IMR-90 (cell line): ENCODE data around the gene PHETA1. TPM values are rescaled to one million over a fixed set of nuclear protein-coding genes. Genes with fewer than 3 reads are reported as not detected.

Experiments used
- ATAC-seq: fragments of 200-7000 bp; cut with Tn5 transposase; 2 replicates; pipeline ENCODE4 v1.9.1; 2020; ENCODE audit warnings: low read depth, mild to moderate bottlenecking, moderate library complexity
- BruUV-seq: library from RNA; stranded (reverse); fragments of 400-500 nt; replicated peaks from 2 replicates; lab custom pipeline; 2021; lab: Mats Ljungman, UMichigan
- CTCF ChIA-PET: fragments of 300-600 bp; formaldehyde crosslinking; extraction: SDS; loops from one replicate; lab custom pipeline; 2021; ENCODE audit warnings: antibody characterized with exemption; lab: Yijun Ruan, JAX
- POLR2A ChIA-PET: fragments of 300-600 bp; sonication (Branson Sonifier 250); formaldehyde crosslinking; loops from one replicate; lab custom pipeline; 2022; ENCODE audit warnings: antibody characterized with exemption; ENCODE audit not compliant: unreplicated experiment; lab: Charles Lee
- DNase-seq: peaks from one replicate; pipeline ENCODE4 v3.0.0; 2013
- H2AFZ ChIP-seq: replicated peaks from 2 replicates; pipeline ENCODE3; 2013; ENCODE audit warnings: low read length, mild to moderate bottlenecking; ENCODE audit not compliant: poor library complexity
- H2AK5ac ChIP-seq: 2 replicates; pipeline ENCODE4 v1.6.1; 2013; ENCODE audit warnings: low read depth, low read length, inconsistent platforms
- H2AK9ac ChIP-seq: replicated peaks from 2 replicates; pipeline ENCODE3; 2013; ENCODE audit warnings: mild to moderate bottlenecking, low read depth, low read length, moderate library complexity; ENCODE audit not compliant: poor library complexity
- H2BK120ac ChIP-seq: 2 replicates; pipeline ENCODE4 v1.6.1; 2013; ENCODE audit warnings: low read depth, low read length, inconsistent platforms
- H2BK15ac ChIP-seq: 3 replicates; pipeline ENCODE4 v1.6.1; 2013; ENCODE audit warnings: low read depth, low read length, inconsistent platforms
- H2BK20ac ChIP-seq: 2 replicates; pipeline ENCODE4 v1.6.1; 2013; ENCODE audit warnings: low read depth, mild to moderate bottlenecking, inconsistent platforms, low read length, moderate library complexity
- H2BK5ac ChIP-seq: 2 replicates; pipeline ENCODE4 v1.6.1; 2013; ENCODE audit warnings: mild to moderate bottlenecking, low read depth, low read length, inconsistent platforms; ENCODE audit not compliant: poor library complexity, severe bottlenecking
- H3K14ac ChIP-seq: replicated peaks from 2 replicates; pipeline ENCODE4 v1.6.1; 2013; ENCODE audit warnings: low read depth, low read length, inconsistent platforms
- H3K18ac ChIP-seq: 2 replicates; pipeline ENCODE4 v1.6.1; 2013; ENCODE audit warnings: low read depth, low read length, control low read depth
- H3K23ac ChIP-seq: 2 replicates; pipeline ENCODE4 v1.6.1; 2013; ENCODE audit warnings: low read depth, low read length, inconsistent platforms
- H3K27ac ChIP-seq: 2 replicates; pipeline ENCODE4 v1.5.1; 2013; ENCODE audit warnings: mild to moderate bottlenecking, control low read depth, low read length; ENCODE audit not compliant: insufficient read depth
- H3K27me3 ChIP-seq: 2 replicates; pipeline ENCODE4 v1.6.1; 2013; ENCODE audit warnings: low read length; ENCODE audit not compliant: control insufficient read depth, insufficient read depth
- H3K36me3 ChIP-seq: 2 replicates; pipeline ENCODE4 v1.6.1; 2013; ENCODE audit warnings: low read length, mixed read lengths; ENCODE audit not compliant: control insufficient read depth, insufficient read depth
- H3K4ac ChIP-seq: 2 replicates; pipeline ENCODE4 v1.6.1; 2013; ENCODE audit warnings: low read depth, low read length, inconsistent platforms
- H3K4me1 ChIP-seq: 2 replicates; pipeline ENCODE4 v1.6.1; 2013; ENCODE audit warnings: low read length, mixed read lengths; ENCODE audit not compliant: control insufficient read depth, insufficient read depth
- H3K4me2 ChIP-seq: 2 replicates; pipeline ENCODE4 v1.6.1; 2013; ENCODE audit warnings: low read depth, mild to moderate bottlenecking, control low read depth, low read length, moderate library complexity
- H3K4me3 ChIP-seq: 2 replicates; pipeline ENCODE4 v1.5.1; 2013; ENCODE audit warnings: low read depth, mild to moderate bottlenecking, control low read depth, low read length, moderate library complexity; ENCODE audit not compliant: insufficient read depth
- H3K56ac ChIP-seq: 2 replicates; pipeline ENCODE4 v1.6.1; 2013; ENCODE audit warnings: low read length, inconsistent platforms; ENCODE audit not compliant: insufficient read depth; ENCODE audit errors: extremely low read depth
- H3K79me1 ChIP-seq, 2 experiments: 2 replicates each; pipeline ENCODE4 v1.6.1; 2013; ENCODE audit warnings: low read length in 2 of 2, inconsistent platforms in 1 of 2, low read depth in 1 of 2
- H3K9ac ChIP-seq: 2 replicates; pipeline ENCODE4 v1.6.1; 2013; ENCODE audit warnings: low read depth, low read length, control low read depth
- H3K9me1 ChIP-seq: 2 replicates; pipeline ENCODE4 v1.6.1; 2013; ENCODE audit warnings: low read length, inconsistent platforms; ENCODE audit not compliant: insufficient read depth
- H3K9me3 ChIP-seq: 2 replicates; pipeline ENCODE4 v1.6.1; 2013; ENCODE audit warnings: low read length; ENCODE audit not compliant: control insufficient read depth, insufficient read depth
- H4K20me1 ChIP-seq: 2 replicates; pipeline ENCODE4 v1.6.1; 2013; ENCODE audit warnings: low read length, inconsistent platforms; ENCODE audit not compliant: insufficient read depth
- H4K5ac ChIP-seq: 2 replicates; pipeline ENCODE4 v1.6.1; 2013; ENCODE audit warnings: mild to moderate bottlenecking, low read depth, low read length, control low read depth
- H4K8ac ChIP-seq, 2 experiments: 2 replicates each; pipeline ENCODE4 v1.6.1; 2013; ENCODE audit warnings: low read depth in 2 of 2, low read length in 2 of 2, control low read depth in 1 of 2, inconsistent platforms in 1 of 2
- H4K91ac ChIP-seq: 2 replicates; pipeline ENCODE4 v1.6.1; 2013; ENCODE audit warnings: low read depth, low read length, inconsistent platforms; ENCODE audit not compliant: insufficient read depth
- BHLHE40 ChIP-seq: fragments of 150-350 bp; IDR thresholded peaks from 2 replicates; pipeline ENCODE4 v1.6.1; 2016; ENCODE audit warnings: mild to moderate bottlenecking, low read depth, low read length
- CEBPB ChIP-seq: IDR thresholded peaks from 2 replicates; pipeline ENCODE4 v1.6.1; 2012; ENCODE audit warnings: low read depth, low read length, improper control_type of control experiment
- CHD1 ChIP-seq: IDR thresholded peaks from 2 replicates; pipeline ENCODE4 v1.6.1; 2012; ENCODE audit warnings: low read depth, low read length, improper control_type of control experiment
- MAFK ChIP-seq: IDR thresholded peaks from 2 replicates; pipeline ENCODE4 v1.6.1; 2012; ENCODE audit warnings: low read depth, low read length, improper control_type of control experiment
- MAZ ChIP-seq: IDR thresholded peaks from 2 replicates; pipeline ENCODE4 v1.6.1; 2012; ENCODE audit warnings: low read depth, mild to moderate bottlenecking, low read length, improper control_type of control experiment, moderate library complexity, borderline replicate concordance
- MXI1 ChIP-seq: IDR thresholded peaks from 2 replicates; pipeline ENCODE4 v1.6.1; 2012; ENCODE audit warnings: low read depth, mild to moderate bottlenecking, low read length, moderate library complexity, borderline replicate concordance
- NFE2L2 ChIP-seq: fragments of 150-350 bp; IDR thresholded peaks from 2 replicates; pipeline ENCODE4 v1.6.1; 2016; ENCODE audit warnings: low read depth, mild to moderate bottlenecking, low read length
- RAD21 ChIP-seq: IDR thresholded peaks from 2 replicates; pipeline ENCODE4 v1.6.1; 2012; ENCODE audit warnings: low read length, improper control_type of control experiment
- RFX5 ChIP-seq: IDR thresholded peaks from 2 replicates; pipeline ENCODE4 v1.8.0; 2012; ENCODE audit warnings: low read depth, mild to moderate bottlenecking, low read length, moderate library complexity
- SMC3 ChIP-seq: fragments of 150-350 bp; IDR thresholded peaks from 2 replicates; pipeline ENCODE4 v1.6.1; 2016; ENCODE audit warnings: low read depth, mild to moderate bottlenecking, antibody characterized with exemption, low read length, moderate library complexity
- WGBS, 2 experiments: methylation state at CpG; one replicate each; pipeline versions ENCODE4 v1.1.5 to v1.1.7; 2013; ENCODE audit warnings: missing lambda C conversion rate in 2 of 2; ENCODE audit not compliant: insufficient read length in 1 of 2; ENCODE audit errors: extremely low coverage in 2 of 2; 5-methylcytosine and 5-hydroxymethylcytosine counted together
- dilution Hi-C: fragments of 300-500 bp; cut with HindIII; formaldehyde crosslinking; loops from one replicate; pipeline ENCODE4 v1.14.3; 2018; ENCODE audit warnings: low sequenced_read_pairs; ENCODE audit not compliant: unreplicated experiment
- in situ Hi-C: fragments of 300-500 bp; cut with MboI; formaldehyde crosslinking; loops from 3 replicates; pipeline ENCODE4 v1.14.3; 2019; ENCODE audit warnings: low sequenced_read_pairs, inconsistent platforms, mixed read lengths
- intact Hi-C: fragments of 100-400 bp; cut with micrococcal nuclease; formaldehyde crosslinking; loops from 2 replicates; pipeline ENCODE4 v1.10.0; 2022
- polyA plus RNA-seq, 3 experiments: library from polyadenylated mRNA; depleted of rRNA; stranded (reverse); fragments of >200 nt; gene quantifications; 2 replicates each; pipeline ENCODE4 v1.2.3, GENCODE V29; 2012; ENCODE audit warnings: low replicate concordance in 1 of 3
- total RNA-seq: library from RNA; depleted of rRNA; stranded (reverse); fragments of >200 nt; gene quantifications from 2 replicates; pipeline ENCODE4 v1.2.3, GENCODE V29; 2012
- TF ChIP-seq, protein P1 (sequence below): fragments of 150-350 bp; IDR thresholded peaks from 2 replicates; pipeline ENCODE4 v1.6.1; 2017; ENCODE audit warnings: mild to moderate bottlenecking, antibody characterized with exemption, low read length, low read depth
- TF ChIP-seq, protein P2 (sequence below): conservative IDR thresholded peaks from 2 replicates; pipeline ENCODE4 v1.5.1; 2012; ENCODE audit warnings: mild to moderate bottlenecking, low read depth, low read length, improper control_type of control experiment

Gene PHETA1
- total and polyA plus RNA-seq, 2 of the 4 experiments (the other 2 are of a cell fraction): 3.2 to 6.6 TPM

DNA sequence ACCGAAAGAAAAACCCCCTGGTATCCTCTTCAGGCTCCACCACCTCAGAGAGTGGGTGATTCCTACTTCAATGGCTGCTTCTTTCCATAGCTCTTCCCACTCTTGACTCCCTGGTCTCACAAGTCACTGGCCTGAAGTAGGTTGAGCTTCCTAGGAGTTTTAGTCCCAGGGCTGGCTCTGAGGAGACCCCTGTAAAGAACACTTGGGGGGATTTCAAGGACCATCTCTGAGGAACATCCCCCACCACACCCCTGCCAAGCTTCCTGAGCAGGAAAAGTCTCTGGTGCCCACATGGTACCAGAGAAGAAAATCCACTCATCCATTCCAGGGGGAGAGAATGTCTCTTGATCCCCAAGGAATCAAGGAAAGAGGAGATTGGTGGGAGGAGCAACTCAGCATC, 25.7 kb downstream of the PHETA1 start:
- Histone ChIP-seq H3K14ac (no peak overlapping the region), H4K91ac (no peak overlapping the region), H2BK120ac (no peak overlapping the region), H3K9ac (no peak overlapping the region), H3K27me3 (peaks cover 8% of the 10 kb centered on the region), H2AK5ac (no peak overlapping the region), H4K8ac (no peak overlapping the region), H3K18ac (no peak overlapping the region), H2BK15ac (no peak overlapping the region), H2BK20ac (no peak overlapping the region), H3K36me3 (no peaks in the 10 kb centered on the region), H3K9me1 (no peaks in the 10 kb centered on the region), H2AK9ac (no peak overlapping the region), H4K5ac (no peak overlapping the region), H2BK5ac (no peak overlapping the region), H3K9me3 (peaks cover 8% of the 10 kb centered on the region), H3K79me1 (no peaks in the 10 kb centered on the region), H3K4me3 (no peak overlapping the region), H3K27ac (no peak overlapping the region), H2AFZ (no peak overlapping the region), H3K4ac (no peak overlapping the region), H4K20me1 (no peaks in the 10 kb centered on the region), H3K4me1 (no peaks in the 10 kb centered on the region), H3K56ac (no peak overlapping the region), H3K4me2 (no peak overlapping the region), H3K23ac (no peak overlapping the region)
- ChIA-PET POLR2A (interaction anchor here (0.6 kb wide), 1 partner anchor 337 kb away, joined by 14 read pairs; no protein-coding TSS in a partner anchor), CTCF (no interaction called here)
- TF ChIP-seq SMC3 (no peak), MAZ (no peak), MXI1 (no peak), NFE2L2 (no peak), RFX5 (no peak), RAD21 (no peak), BHLHE40 (no peak), CEBPB (no peak), CHD1 (no peak), MAFK (no peak)
- TF ChIP-seq, protein P1, sequence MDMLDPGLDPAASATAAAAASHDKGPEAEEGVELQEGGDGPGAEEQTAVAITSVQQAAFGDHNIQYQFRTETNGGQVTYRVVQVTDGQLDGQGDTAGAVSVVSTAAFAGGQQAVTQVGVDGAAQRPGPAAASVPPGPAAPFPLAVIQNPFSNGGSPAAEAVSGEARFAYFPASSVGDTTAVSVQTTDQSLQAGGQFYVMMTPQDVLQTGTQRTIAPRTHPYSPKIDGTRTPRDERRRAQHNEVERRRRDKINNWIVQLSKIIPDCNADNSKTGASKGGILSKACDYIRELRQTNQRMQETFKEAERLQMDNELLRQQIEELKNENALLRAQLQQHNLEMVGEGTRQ: no peak
- TF ChIP-seq, protein P2, sequence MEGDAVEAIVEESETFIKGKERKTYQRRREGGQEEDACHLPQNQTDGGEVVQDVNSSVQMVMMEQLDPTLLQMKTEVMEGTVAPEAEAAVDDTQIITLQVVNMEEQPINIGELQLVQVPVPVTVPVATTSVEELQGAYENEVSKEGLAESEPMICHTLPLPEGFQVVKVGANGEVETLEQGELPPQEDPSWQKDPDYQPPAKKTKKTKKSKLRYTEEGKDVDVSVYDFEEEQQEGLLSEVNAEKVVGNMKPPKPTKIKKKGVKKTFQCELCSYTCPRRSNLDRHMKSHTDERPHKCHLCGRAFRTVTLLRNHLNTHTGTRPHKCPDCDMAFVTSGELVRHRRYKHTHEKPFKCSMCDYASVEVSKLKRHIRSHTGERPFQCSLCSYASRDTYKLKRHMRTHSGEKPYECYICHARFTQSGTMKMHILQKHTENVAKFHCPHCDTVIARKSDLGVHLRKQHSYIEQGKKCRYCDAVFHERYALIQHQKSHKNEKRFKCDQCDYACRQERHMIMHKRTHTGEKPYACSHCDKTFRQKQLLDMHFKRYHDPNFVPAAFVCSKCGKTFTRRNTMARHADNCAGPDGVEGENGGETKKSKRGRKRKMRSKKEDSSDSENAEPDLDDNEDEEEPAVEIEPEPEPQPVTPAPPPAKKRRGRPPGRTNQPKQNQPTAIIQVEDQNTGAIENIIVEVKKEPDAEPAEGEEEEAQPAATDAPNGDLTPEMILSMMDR: no peak
- no peak for ATAC-seq
- no TSS peak for BruUV-seq
- no peak for DNase-seq
- intact Hi-C loops (no loop called here), dilution Hi-C loops (no loop called here), in situ Hi-C loops (no loop called here)
- WGBS, 2 experiments: no CpG with 5 or more reads among the region's 1 CpG
